IMR-90 (cell line): ENCODE data around the gene TTC38. TPM values are rescaled to one million over a fixed set of nuclear protein-coding genes. Genes with fewer than 3 reads are reported as not detected.

Source experiments
- ATAC-seq: fragments of 200-7000 bp; cut with Tn5 transposase; 2 replicates; pipeline ENCODE4 v1.9.1; 2020; ENCODE audit warnings: low read depth, mild to moderate bottlenecking, moderate library complexity
- BruUV-seq: library from RNA; stranded (reverse); fragments of 400-500 nt; replicated peaks from 2 replicates; lab custom pipeline; 2021; lab: Mats Ljungman, UMichigan
- CTCF ChIA-PET: fragments of 300-600 bp; formaldehyde crosslinking; extraction: SDS; loops from one replicate; lab custom pipeline; 2021; ENCODE audit warnings: antibody characterized with exemption; lab: Yijun Ruan, JAX
- POLR2A ChIA-PET: fragments of 300-600 bp; sonication (Branson Sonifier 250); formaldehyde crosslinking; loops from one replicate; lab custom pipeline; 2022; ENCODE audit warnings: antibody characterized with exemption; ENCODE audit not compliant: unreplicated experiment; lab: Charles Lee
- DNase-seq: peaks from one replicate; pipeline ENCODE4 v3.0.0; 2013
- H2AFZ ChIP-seq: replicated peaks from 2 replicates; pipeline ENCODE3; 2013; ENCODE audit warnings: low read length, mild to moderate bottlenecking; ENCODE audit not compliant: poor library complexity
- H2AK5ac ChIP-seq: 2 replicates; pipeline ENCODE4 v1.6.1; 2013; ENCODE audit warnings: low read depth, low read length, inconsistent platforms
- H2AK9ac ChIP-seq: replicated peaks from 2 replicates; pipeline ENCODE3; 2013; ENCODE audit warnings: mild to moderate bottlenecking, low read depth, low read length, moderate library complexity; ENCODE audit not compliant: poor library complexity
- H2BK120ac ChIP-seq: 2 replicates; pipeline ENCODE4 v1.6.1; 2013; ENCODE audit warnings: low read depth, low read length, inconsistent platforms
- H2BK15ac ChIP-seq: 3 replicates; pipeline ENCODE4 v1.6.1; 2013; ENCODE audit warnings: low read depth, low read length, inconsistent platforms
- H2BK20ac ChIP-seq: 2 replicates; pipeline ENCODE4 v1.6.1; 2013; ENCODE audit warnings: low read depth, mild to moderate bottlenecking, inconsistent platforms, low read length, moderate library complexity
- H2BK5ac ChIP-seq: 2 replicates; pipeline ENCODE4 v1.6.1; 2013; ENCODE audit warnings: mild to moderate bottlenecking, low read depth, low read length, inconsistent platforms; ENCODE audit not compliant: poor library complexity, severe bottlenecking
- H3K14ac ChIP-seq: replicated peaks from 2 replicates; pipeline ENCODE4 v1.6.1; 2013; ENCODE audit warnings: low read depth, low read length, inconsistent platforms
- H3K18ac ChIP-seq: 2 replicates; pipeline ENCODE4 v1.6.1; 2013; ENCODE audit warnings: low read depth, low read length, control low read depth
- H3K23ac ChIP-seq: 2 replicates; pipeline ENCODE4 v1.6.1; 2013; ENCODE audit warnings: low read depth, low read length, inconsistent platforms
- H3K27ac ChIP-seq: 2 replicates; pipeline ENCODE4 v1.5.1; 2013; ENCODE audit warnings: mild to moderate bottlenecking, control low read depth, low read length; ENCODE audit not compliant: insufficient read depth
- H3K27me3 ChIP-seq: 2 replicates; pipeline ENCODE4 v1.6.1; 2013; ENCODE audit warnings: low read length; ENCODE audit not compliant: control insufficient read depth, insufficient read depth
- H3K36me3 ChIP-seq: 2 replicates; pipeline ENCODE4 v1.6.1; 2013; ENCODE audit warnings: low read length, mixed read lengths; ENCODE audit not compliant: control insufficient read depth, insufficient read depth
- H3K4ac ChIP-seq: 2 replicates; pipeline ENCODE4 v1.6.1; 2013; ENCODE audit warnings: low read depth, low read length, inconsistent platforms
- H3K4me1 ChIP-seq: 2 replicates; pipeline ENCODE4 v1.6.1; 2013; ENCODE audit warnings: low read length, mixed read lengths; ENCODE audit not compliant: control insufficient read depth, insufficient read depth
- H3K4me2 ChIP-seq: 2 replicates; pipeline ENCODE4 v1.6.1; 2013; ENCODE audit warnings: low read depth, mild to moderate bottlenecking, control low read depth, low read length, moderate library complexity
- H3K4me3 ChIP-seq: 2 replicates; pipeline ENCODE4 v1.5.1; 2013; ENCODE audit warnings: low read depth, mild to moderate bottlenecking, control low read depth, low read length, moderate library complexity; ENCODE audit not compliant: insufficient read depth
- H3K56ac ChIP-seq: 2 replicates; pipeline ENCODE4 v1.6.1; 2013; ENCODE audit warnings: low read length, inconsistent platforms; ENCODE audit not compliant: insufficient read depth; ENCODE audit errors: extremely low read depth
- H3K79me1 ChIP-seq, 2 experiments: 2 replicates each; pipeline ENCODE4 v1.6.1; 2013; ENCODE audit warnings: low read length in 2 of 2, inconsistent platforms in 1 of 2, low read depth in 1 of 2
- H3K9ac ChIP-seq: 2 replicates; pipeline ENCODE4 v1.6.1; 2013; ENCODE audit warnings: low read depth, low read length, control low read depth
- H3K9me1 ChIP-seq: 2 replicates; pipeline ENCODE4 v1.6.1; 2013; ENCODE audit warnings: low read length, inconsistent platforms; ENCODE audit not compliant: insufficient read depth
- H3K9me3 ChIP-seq: 2 replicates; pipeline ENCODE4 v1.6.1; 2013; ENCODE audit warnings: low read length; ENCODE audit not compliant: control insufficient read depth, insufficient read depth
- H4K20me1 ChIP-seq: 2 replicates; pipeline ENCODE4 v1.6.1; 2013; ENCODE audit warnings: low read length, inconsistent platforms; ENCODE audit not compliant: insufficient read depth
- H4K5ac ChIP-seq: 2 replicates; pipeline ENCODE4 v1.6.1; 2013; ENCODE audit warnings: mild to moderate bottlenecking, low read depth, low read length, control low read depth
- H4K8ac ChIP-seq, 2 experiments: 2 replicates each; pipeline ENCODE4 v1.6.1; 2013; ENCODE audit warnings: low read depth in 2 of 2, low read length in 2 of 2, control low read depth in 1 of 2, inconsistent platforms in 1 of 2
- H4K91ac ChIP-seq: 2 replicates; pipeline ENCODE4 v1.6.1; 2013; ENCODE audit warnings: low read depth, low read length, inconsistent platforms; ENCODE audit not compliant: insufficient read depth
- BHLHE40 ChIP-seq: fragments of 150-350 bp; IDR thresholded peaks from 2 replicates; pipeline ENCODE4 v1.6.1; 2016; ENCODE audit warnings: mild to moderate bottlenecking, low read depth, low read length
- CEBPB ChIP-seq: IDR thresholded peaks from 2 replicates; pipeline ENCODE4 v1.6.1; 2012; ENCODE audit warnings: low read depth, low read length, improper control_type of control experiment
- CHD1 ChIP-seq: IDR thresholded peaks from 2 replicates; pipeline ENCODE4 v1.6.1; 2012; ENCODE audit warnings: low read depth, low read length, improper control_type of control experiment
- ELK1 ChIP-seq: fragments of 150-350 bp; IDR thresholded peaks from 2 replicates; pipeline ENCODE4 v1.6.1; 2016; ENCODE audit warnings: low read depth, mild to moderate bottlenecking, low read length, moderate library complexity, borderline replicate concordance
- FOS ChIP-seq: fragments of 150-350 bp; IDR thresholded peaks from 2 replicates; pipeline ENCODE4 v1.6.1; 2016; ENCODE audit warnings: low read depth, low read length
- MAFK ChIP-seq: IDR thresholded peaks from 2 replicates; pipeline ENCODE4 v1.6.1; 2012; ENCODE audit warnings: low read depth, low read length, improper control_type of control experiment
- MAZ ChIP-seq: IDR thresholded peaks from 2 replicates; pipeline ENCODE4 v1.6.1; 2012; ENCODE audit warnings: low read depth, mild to moderate bottlenecking, low read length, improper control_type of control experiment, moderate library complexity, borderline replicate concordance
- MXI1 ChIP-seq: IDR thresholded peaks from 2 replicates; pipeline ENCODE4 v1.6.1; 2012; ENCODE audit warnings: low read depth, mild to moderate bottlenecking, low read length, moderate library complexity, borderline replicate concordance
- NFE2L2 ChIP-seq: fragments of 150-350 bp; IDR thresholded peaks from 2 replicates; pipeline ENCODE4 v1.6.1; 2016; ENCODE audit warnings: low read depth, mild to moderate bottlenecking, low read length
- POLR2A ChIP-seq: IDR thresholded peaks from 2 replicates; pipeline ENCODE4 v1.6.1; 2012; ENCODE audit warnings: mild to moderate bottlenecking, low read depth, low read length
- RAD21 ChIP-seq: IDR thresholded peaks from 2 replicates; pipeline ENCODE4 v1.6.1; 2012; ENCODE audit warnings: low read length, improper control_type of control experiment
- RCOR1 ChIP-seq: IDR thresholded peaks from 2 replicates; pipeline ENCODE4 v1.6.1; 2012; ENCODE audit warnings: mild to moderate bottlenecking, low read length, improper control_type of control experiment; ENCODE audit not compliant: insufficient replicate concordance
- RFX5 ChIP-seq: IDR thresholded peaks from 2 replicates; pipeline ENCODE4 v1.8.0; 2012; ENCODE audit warnings: low read depth, mild to moderate bottlenecking, low read length, moderate library complexity
- SMC3 ChIP-seq: fragments of 150-350 bp; IDR thresholded peaks from 2 replicates; pipeline ENCODE4 v1.6.1; 2016; ENCODE audit warnings: low read depth, mild to moderate bottlenecking, antibody characterized with exemption, low read length, moderate library complexity
- WGBS, 2 experiments: methylation state at CpG; one replicate each; pipeline versions ENCODE4 v1.1.5 to v1.1.7; 2013; ENCODE audit warnings: missing lambda C conversion rate in 2 of 2; ENCODE audit not compliant: insufficient read length in 1 of 2; ENCODE audit errors: extremely low coverage in 2 of 2; 5-methylcytosine and 5-hydroxymethylcytosine counted together
- dilution Hi-C: fragments of 300-500 bp; cut with HindIII; formaldehyde crosslinking; loops from one replicate; pipeline ENCODE4 v1.14.3; 2018; ENCODE audit warnings: low sequenced_read_pairs; ENCODE audit not compliant: unreplicated experiment
- in situ Hi-C: fragments of 300-500 bp; cut with MboI; formaldehyde crosslinking; loops from 3 replicates; pipeline ENCODE4 v1.14.3; 2019; ENCODE audit warnings: low sequenced_read_pairs, inconsistent platforms, mixed read lengths
- intact Hi-C: fragments of 100-400 bp; cut with micrococcal nuclease; formaldehyde crosslinking; loops from 2 replicates; pipeline ENCODE4 v1.10.0; 2022
- polyA plus RNA-seq, 3 experiments: library from polyadenylated mRNA; depleted of rRNA; stranded (reverse); fragments of >200 nt; gene quantifications; 2 replicates each; pipeline ENCODE4 v1.2.3, GENCODE V29; 2012; ENCODE audit warnings: low replicate concordance in 1 of 3
- total RNA-seq: library from RNA; depleted of rRNA; stranded (reverse); fragments of >200 nt; gene quantifications from 2 replicates; pipeline ENCODE4 v1.2.3, GENCODE V29; 2012
- TF ChIP-seq, protein P1 (sequence below): conservative IDR thresholded peaks from 2 replicates; pipeline ENCODE4 v1.5.1; 2012; ENCODE audit warnings: mild to moderate bottlenecking, low read depth, low read length, improper control_type of control experiment
- TF ChIP-seq, protein P2 (sequence below): fragments of 150-350 bp; IDR thresholded peaks from 2 replicates; pipeline ENCODE4 v1.6.1; 2017; ENCODE audit warnings: mild to moderate bottlenecking, antibody characterized with exemption, low read length, low read depth

TTC38 gene
- total and polyA plus RNA-seq, 2 of the 4 experiments (the other 2 are of a cell fraction) = 43.6 to 52.3 TPM

DNA sequence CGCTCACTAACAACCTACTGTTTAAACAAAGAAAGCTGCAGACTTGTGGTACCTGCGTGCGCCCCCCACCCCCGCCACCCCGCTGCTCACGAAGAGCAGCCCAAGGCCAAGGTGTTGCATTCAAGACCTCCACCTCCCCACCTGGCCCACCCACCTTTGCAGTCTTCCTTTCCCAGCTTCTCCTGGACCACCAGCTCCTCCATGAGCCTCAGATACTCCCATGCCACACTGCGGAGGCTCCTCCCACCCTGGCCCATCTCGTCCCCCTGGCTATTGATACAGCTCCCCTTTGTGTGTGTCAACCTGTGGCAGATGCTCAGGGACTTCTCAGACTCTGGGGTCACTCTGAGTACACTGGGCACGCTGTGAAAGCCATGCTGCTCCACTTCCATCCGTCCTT lies 21.6 kb upstream of the TTC38 start:
- no peak overlapping the region for H2BK15ac ChIP-seq

More for the DNA sequence above, 21.6 kb upstream of the TTC38 start:
- no peak overlapping the region for H3K4ac ChIP-seq
- no peaks in the 10 kb centered on the region for H3K9me3 ChIP-seq
- WGBS, 2 experiments = 100% methylated on average over 4 of the region's 10 CpGs; no CpG with 5 or more reads in 1 of the 2 experiments
- intact Hi-C loops (no loop called here), dilution Hi-C loops (no loop called here), in situ Hi-C loops (no loop called here)
- H2BK120ac ChIP-seq = no peak overlapping the region
- H4K8ac ChIP-seq = no peak overlapping the region
- H2BK5ac ChIP-seq = no peak overlapping the region
- H2AK9ac ChIP-seq = peak overlapping the region; percentile 37
- TF ChIP-seq MAFK (no peak), MAZ (no peak), CHD1 (no peak), RFX5 (no peak), POLR2A (no peak), RAD21 (no peak), BHLHE40 (no peak), SMC3 (no peak), FOS (no peak), NFE2L2 (no peak), RCOR1 (no peak), CEBPB (no peak), ELK1 (no peak), MXI1 (no peak)
- TF ChIP-seq, protein P1, sequence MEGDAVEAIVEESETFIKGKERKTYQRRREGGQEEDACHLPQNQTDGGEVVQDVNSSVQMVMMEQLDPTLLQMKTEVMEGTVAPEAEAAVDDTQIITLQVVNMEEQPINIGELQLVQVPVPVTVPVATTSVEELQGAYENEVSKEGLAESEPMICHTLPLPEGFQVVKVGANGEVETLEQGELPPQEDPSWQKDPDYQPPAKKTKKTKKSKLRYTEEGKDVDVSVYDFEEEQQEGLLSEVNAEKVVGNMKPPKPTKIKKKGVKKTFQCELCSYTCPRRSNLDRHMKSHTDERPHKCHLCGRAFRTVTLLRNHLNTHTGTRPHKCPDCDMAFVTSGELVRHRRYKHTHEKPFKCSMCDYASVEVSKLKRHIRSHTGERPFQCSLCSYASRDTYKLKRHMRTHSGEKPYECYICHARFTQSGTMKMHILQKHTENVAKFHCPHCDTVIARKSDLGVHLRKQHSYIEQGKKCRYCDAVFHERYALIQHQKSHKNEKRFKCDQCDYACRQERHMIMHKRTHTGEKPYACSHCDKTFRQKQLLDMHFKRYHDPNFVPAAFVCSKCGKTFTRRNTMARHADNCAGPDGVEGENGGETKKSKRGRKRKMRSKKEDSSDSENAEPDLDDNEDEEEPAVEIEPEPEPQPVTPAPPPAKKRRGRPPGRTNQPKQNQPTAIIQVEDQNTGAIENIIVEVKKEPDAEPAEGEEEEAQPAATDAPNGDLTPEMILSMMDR = no peak
- TF ChIP-seq, protein P2, sequence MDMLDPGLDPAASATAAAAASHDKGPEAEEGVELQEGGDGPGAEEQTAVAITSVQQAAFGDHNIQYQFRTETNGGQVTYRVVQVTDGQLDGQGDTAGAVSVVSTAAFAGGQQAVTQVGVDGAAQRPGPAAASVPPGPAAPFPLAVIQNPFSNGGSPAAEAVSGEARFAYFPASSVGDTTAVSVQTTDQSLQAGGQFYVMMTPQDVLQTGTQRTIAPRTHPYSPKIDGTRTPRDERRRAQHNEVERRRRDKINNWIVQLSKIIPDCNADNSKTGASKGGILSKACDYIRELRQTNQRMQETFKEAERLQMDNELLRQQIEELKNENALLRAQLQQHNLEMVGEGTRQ = no peak
- H3K4me3 ChIP-seq = no peak overlapping the region
- peaks cover 11 to 48% of the 10 kb centered on the region in 2 experiments for H3K79me1 ChIP-seq
- H3K9ac ChIP-seq = no peak overlapping the region
- H3K36me3 ChIP-seq = peaks cover 13% of the 10 kb centered on the region
- H2BK20ac ChIP-seq = no peak overlapping the region
- no peak overlapping the region for H3K4me2 ChIP-seq
- ATAC-seq (no peak), DNase-seq (no peak)
- H2AK5ac ChIP-seq = no peak overlapping the region
- H4K91ac ChIP-seq = no peak overlapping the region
- no peak overlapping the region; the same call in 1 of the 2 replicates for H3K23ac ChIP-seq
- H3K27ac ChIP-seq = no peak overlapping the region
- CTCF ChIA-PET = no interaction called here
- H4K5ac ChIP-seq = no peak overlapping the region
- H3K4me1 ChIP-seq = peaks cover 4% of the 10 kb centered on the region; the same call in 1 of the 2 replicates
- no peaks in the 10 kb centered on the region for H3K27me3 ChIP-seq
- POLR2A ChIA-PET = no interaction called here
- H2AFZ ChIP-seq = no peak overlapping the region
- BruUV-seq = no TSS peak
- no peaks in the 10 kb centered on the region; the same call in 1 of the 2 replicates for H4K20me1 ChIP-seq
- H3K9me1 ChIP-seq = peaks cover 25% of the 10 kb centered on the region
- H3K56ac ChIP-seq = no peak overlapping the region
- H3K14ac ChIP-seq = no peak overlapping the region
- no peak overlapping the region for H3K18ac ChIP-seq
